SH-SY5Y (cell line): ENCODE data around the gene POU2F3.

ENCODE experiments used
- GATA2 ChIP-seq: IDR thresholded peaks from 2 replicates; pipeline ENCODE4 v1.6.1; 2011; ENCODE audit warnings: mild to moderate bottlenecking, low read depth, low read length
- GATA3 ChIP-seq: IDR thresholded peaks from 2 replicates; pipeline ENCODE4 v1.6.1; 2011; ENCODE audit warnings: low read depth, mild to moderate bottlenecking, low read length, moderate library complexity

DNA sequence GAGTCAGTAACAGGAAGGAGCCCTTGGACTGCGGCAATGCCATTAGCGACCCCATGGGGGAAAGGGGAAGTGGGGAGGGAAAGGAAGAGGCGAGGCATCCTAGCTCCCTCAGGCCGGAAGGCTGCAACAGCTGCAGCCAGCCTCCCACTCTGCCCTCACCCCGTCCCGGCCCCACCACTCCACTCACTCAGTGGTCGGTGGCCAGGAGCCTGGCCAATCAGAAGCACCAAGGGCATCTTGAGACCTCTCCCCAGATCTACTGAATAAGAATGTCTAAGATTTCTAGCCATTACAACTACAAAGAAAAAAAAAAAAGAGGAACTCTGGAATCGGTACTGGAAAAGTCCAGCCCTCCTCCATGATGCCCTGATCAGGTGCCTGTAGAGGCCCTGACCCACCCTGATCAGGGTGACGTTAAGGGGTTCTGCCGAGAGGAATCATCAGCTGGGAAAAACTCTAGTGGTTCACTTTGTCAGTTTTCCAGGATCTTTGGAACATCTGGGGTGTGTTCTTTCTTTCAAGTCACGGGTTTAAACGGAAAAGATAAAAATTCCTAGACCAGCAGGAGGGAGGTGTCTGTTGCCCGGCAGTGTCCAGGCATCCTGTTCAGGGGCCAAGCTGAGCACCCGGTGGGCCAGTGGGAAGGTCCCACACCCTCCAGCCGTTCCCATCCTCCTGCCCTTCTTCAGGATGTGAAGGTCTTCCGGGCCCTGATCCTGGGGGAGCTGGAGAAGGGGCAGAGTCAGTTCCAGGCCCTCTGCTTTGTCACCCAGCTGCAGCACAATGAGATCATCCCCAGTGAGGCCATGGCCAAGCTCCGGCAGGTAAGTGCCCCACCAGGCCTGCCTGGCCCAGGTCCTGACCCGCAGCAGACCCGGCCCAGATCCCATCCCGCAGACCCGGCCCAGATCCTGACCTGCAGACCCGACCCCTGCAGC is 14.7 kb upstream of the POU2F3 start:
- TF ChIP-seq GATA2 (no peak), GATA3 (no peak)
